Left forelimb (tissue), 1 donor: ENCODE measurements around the gene SEMA6D.
A peak's percentile ranks its signal among the peaks of the same experiment; 100 is the strongest.

ENCODE experiments used
- DNase-seq: peaks from one replicate; pipeline ENCODE4 v3.0.0-alpha.2; 2018; ENCODE audit warnings: low spot score

The SEMA6D gene, protein sequence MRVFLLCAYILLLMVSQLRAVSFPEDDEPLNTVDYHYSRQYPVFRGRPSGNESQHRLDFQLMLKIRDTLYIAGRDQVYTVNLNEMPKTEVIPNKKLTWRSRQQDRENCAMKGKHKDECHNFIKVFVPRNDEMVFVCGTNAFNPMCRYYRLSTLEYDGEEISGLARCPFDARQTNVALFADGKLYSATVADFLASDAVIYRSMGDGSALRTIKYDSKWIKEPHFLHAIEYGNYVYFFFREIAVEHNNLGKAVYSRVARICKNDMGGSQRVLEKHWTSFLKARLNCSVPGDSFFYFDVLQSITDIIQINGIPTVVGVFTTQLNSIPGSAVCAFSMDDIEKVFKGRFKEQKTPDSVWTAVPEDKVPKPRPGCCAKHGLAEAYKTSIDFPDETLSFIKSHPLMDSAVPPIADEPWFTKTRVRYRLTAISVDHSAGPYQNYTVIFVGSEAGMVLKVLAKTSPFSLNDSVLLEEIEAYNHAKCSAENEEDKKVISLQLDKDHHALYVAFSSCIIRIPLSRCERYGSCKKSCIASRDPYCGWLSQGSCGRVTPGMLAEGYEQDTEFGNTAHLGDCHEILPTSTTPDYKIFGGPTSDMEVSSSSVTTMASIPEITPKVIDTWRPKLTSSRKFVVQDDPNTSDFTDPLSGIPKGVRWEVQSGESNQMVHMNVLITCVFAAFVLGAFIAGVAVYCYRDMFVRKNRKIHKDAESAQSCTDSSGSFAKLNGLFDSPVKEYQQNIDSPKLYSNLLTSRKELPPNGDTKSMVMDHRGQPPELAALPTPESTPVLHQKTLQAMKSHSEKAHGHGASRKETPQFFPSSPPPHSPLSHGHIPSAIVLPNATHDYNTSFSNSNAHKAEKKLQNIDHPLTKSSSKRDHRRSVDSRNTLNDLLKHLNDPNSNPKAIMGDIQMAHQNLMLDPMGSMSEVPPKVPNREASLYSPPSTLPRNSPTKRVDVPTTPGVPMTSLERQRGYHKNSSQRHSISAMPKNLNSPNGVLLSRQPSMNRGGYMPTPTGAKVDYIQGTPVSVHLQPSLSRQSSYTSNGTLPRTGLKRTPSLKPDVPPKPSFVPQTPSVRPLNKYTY

DNA sequence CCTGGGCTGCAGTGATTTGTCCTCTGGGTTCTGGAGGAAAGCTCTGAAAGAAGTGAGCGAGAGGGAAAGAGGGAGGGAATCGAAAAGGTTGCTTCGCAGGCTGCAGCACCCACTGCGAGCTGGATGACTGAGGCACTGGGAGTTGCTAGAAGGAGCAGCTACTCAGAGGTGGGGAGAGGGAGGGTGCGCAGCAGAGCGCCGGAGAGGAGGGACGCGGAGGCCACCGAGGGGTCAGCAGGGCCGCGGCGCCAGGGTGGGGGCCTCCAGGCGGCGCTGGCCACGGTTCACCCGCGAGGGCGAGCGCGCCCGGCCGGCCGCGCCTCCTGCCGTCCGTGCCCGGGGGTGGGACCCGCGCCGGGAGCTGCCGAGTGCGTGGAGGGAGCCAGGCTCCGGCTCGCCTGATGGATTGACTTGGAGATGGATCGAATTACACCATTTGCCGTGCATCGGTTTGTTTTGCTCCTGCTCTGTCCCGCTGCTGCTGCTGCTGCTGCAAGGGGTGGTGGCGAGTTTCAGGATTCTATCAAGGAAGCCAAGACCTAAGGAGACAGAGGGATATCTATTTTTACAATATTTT lies at the start of gene SEMA6D:
Gene SEMA6D (plus strand): TSS at position 470 of the 577 bp plus-strand sequence. CDS start 42,294 bp downstream, outside the sequence.
- DNase-seq = peak; percentile 90

DNA sequence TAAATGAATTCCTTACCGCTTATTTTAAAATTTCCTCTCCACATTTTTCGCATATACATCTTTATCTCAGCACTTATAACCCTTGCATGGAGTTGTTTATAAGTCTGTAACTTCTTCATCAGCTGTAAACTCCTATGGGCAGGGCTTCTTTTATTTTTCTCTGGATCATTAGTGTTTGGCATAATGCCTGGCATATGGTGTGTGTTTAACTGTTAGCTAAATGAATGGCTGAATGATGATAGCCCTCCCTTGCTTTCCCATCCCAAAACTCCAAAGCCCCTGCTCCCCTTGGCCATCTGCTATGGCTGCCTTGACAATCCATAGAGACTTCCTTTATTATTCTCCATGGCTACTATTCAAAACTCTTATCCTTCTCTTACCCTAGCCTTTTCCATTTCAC lies 48.1 kb upstream of the SEMA6D start:
- no peak for DNase-seq

DNA sequence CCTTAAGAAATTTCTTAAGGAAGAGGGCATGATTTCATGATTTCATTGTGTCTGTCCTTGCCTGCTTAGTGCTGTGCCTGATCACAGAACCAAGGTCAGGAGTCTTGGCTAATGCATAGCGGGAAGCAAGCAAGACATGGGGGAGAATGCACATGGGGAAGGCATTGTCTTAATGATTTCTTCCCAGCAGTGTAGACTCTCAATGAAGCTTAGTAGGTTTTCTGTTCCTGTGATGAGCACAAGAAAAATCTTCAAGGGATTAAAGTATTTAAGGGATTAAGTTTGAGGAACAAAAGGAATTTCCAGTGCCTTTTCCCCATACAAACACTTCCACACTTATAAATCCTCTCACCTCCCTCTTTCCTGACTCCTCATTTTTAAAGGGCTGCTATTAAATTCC lies 46.9 kb upstream of the SEMA6D start:
- DNase-seq = no peak

DNA sequence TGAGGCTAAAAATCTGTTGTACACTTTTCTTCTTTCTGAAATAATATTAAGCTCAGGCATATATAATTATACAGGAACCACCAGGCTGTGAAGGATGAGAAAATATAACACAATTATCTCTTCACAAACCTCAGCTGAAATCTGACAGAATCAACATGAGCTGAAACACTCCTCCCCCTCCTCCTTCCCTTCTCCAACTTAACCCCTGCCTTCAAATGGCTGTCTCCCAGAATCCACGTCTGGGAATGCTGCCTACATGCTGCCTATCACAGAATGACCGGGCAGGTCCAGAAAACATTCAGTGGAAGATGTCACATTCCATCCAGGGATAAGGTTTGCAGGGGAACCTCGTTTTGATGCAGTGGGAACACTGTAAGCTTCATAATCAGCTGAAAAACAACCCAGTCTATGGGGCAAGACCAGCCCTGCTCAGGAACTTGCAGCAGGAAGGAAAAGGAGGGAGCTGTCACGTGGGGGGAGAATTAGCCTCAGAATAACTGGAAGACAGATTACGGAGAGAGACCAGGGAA lies 44.0 kb upstream of the SEMA6D start:
- DNase-seq = no peak

DNA sequence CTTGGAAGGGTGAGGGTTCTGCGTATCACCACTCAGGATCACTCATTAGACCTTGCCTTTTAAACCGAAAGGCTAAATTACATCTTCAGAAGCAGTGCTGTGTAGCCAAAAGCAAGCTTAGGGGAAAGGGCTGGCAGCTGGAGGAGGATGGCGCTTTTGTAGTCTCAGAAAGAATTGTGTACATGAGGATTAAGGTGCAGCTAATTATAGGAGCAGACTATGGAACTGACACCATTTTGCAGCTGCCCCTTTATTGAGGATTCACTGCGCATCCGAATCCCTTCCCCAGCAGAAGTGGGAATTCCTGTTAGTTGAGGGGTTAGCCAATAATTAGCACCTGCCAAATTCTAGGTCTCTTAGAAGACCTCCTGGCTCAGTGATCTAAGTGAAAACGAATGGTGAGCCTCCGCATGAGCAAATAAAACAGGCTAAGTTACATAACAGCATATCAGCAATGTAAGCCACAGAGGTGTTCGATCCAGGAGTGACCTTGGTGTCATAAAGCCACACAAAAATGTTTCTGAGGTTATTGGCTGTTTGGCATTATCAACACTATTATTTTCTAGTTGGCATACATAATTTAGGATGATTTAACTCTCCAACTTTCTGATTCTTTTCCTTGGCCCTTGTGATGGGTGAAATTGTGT lies 42.6 kb upstream of the SEMA6D start:
- DNase-seq = no peak

DNA sequence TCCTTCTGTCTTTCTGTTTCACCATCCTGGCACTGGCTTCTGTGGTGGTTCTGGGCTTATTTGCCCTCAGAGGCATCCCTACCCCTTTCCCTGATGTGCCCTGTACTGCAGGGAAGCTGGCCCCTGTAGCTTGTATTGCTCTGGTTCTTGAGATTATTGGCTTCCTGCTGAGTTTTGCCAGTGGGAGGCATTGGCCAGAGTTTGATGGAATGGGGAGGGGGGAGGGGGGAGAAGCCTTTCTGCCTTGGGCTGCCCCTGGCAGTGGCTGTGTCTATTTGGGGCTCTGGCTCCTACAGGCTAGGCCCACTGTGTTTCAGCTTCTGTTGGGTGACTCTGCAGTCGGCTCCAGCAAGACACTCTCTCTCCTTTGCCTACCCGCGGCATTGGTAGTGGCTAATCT lies 41.6 kb upstream of the SEMA6D start:
- no peak for DNase-seq

DNA sequence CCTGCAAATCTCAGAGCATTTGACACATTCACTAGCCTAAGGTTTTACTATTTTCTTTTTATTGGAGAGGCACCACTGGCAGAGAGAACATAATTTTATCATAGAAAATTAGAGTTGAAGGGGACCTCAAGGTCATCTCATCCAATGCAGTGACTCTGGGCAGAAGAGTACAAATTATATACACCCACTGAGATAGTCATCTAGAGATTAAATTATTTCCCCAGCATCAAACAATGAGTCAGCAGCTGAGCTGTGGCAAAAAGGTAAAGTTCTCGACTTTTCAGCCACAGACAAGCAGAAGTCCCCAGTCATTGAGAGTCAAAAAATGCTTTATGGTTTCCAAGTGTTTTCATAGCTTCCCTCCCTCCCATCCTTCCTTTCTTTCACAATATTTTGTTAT lies 39.3 kb upstream of the SEMA6D start:
- DNase-seq = no peak

DNA sequence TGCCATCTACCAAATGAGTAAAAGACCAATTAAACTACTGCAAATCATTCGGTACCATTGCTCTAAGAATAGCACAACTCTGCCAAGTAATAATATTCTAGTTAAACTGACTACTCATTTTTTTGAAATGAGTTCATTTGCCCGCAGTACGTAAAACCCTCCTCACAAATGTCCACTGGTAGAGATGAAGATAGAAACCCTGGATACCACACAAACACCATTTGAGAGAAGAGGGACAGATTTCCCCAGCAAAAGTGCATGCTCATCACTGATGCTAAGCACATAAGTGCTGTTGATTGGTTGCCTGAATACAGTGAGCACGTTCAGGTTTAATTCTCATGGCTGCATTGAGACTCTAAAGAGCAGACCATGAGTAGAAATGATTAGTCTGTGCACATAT lies 34.6 kb upstream of the SEMA6D start:
- DNase-seq = no peak

DNA sequence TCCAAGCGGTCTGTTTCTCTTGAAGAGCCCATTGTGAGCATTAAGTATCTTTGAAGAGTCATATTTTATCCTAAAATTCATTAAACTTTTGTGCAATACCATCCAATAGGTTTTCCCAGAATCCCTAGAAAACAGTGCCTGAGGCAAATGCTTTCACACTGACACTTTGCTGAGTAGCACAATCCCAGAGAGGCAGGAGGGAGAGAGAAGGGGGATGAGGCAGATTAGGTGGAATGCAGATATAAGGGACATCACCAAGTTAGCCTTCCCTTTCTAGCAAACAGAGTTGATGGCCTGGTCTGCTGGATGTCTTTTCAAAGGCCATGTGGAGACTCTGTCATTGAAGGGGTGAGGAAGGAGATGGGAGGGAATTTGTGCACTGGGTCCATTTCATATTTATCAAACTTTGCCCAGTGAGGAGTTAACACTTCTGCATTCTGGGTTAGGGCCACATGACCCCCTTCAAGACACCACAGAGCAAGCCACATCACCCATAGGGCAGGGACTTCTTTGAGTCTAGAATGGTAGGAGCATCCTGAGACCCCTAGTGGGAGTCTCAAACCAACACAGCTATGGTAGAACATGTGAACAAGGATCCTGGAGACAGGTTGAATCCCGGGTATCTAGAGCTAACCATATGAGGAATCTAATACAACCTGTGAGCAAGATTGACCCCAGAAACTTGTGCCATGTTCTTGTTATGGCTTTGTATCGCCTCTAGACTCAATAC lies 32.0 kb upstream of the SEMA6D start:
- DNase-seq = no peak

DNA sequence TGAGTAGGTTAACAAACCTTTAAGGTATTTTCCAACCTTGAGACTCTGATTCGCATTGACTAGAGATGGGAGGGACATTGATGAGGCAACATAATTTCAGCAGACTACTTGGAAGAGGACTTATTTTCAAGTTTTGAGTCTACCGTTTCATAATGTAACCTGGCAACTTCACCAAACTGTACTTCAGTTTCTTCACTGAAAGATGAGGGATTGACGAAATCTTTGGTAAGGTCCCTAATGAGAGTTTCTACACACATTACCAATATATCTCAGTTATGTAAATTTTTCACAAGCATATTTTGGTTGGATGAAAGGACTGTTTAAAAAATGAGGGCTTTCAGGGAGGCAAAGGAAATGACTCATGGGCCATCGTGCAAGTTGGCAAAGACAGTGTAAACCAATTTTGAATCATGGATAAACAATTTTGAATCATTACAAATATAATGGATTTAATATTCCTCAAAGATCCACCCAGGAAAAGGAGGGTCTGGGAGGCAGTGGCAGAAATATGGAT lies 28.7 kb upstream of the SEMA6D start:
- no peak for DNase-seq

DNA sequence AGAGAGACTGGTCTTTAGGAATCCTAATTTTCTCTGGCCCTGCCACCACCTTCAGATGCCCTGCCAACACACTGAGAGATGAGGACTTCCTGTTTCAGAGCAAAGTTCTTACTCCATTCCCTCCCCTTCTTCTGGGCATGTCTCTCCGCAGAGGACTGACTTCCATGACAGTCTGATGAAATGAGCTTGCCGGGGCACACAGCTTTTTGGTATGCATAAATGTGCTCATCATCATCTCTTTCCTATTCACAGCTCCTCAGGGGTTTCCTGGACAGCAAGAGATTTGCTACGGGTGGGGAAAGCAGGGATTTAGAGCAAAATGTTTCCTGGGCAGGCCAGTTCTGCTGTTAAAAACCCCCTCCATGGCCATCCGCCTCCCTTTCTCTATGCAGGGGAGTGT lies 27.6 kb upstream of the SEMA6D start:
- no peak for DNase-seq

DNA sequence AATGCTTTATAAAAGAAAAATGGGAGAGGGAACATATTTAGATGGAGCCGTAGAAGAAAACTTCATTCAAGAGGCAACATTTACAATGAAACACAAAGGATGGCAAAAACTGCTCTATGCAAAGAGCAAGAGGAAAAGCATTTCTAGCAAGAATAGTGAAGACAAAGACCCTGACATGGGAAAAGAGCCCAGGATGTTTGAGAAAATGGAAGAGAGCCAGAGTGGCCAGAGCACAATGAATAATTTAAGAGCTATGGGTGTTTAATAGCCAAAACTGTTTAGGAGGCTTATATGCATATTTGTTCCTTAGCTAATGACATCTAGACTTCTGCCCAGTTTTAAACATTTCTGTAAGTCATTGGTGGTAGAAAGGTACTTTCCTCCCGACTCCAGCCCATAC lies 25.4 kb upstream of the SEMA6D start:
- no peak for DNase-seq

DNA sequence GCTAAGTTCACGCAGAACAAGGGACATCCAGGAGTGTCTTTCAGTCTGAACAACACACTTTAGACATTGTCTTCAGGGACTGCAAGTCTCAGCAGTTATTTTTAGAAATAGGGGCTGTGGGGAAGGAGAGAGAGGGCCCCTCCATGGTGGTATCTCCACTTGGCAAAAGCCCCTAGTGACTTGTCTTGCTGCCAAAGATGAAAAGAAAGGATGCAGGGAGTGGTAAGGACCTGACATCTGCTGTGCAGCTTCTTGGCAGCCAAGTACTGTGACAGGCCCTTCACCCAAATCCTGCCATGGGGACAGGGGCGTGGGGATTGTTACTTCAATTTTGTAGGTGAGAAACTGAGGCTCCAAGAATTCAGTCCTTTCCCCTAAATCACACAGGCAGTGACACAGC lies 21.0 kb upstream of the SEMA6D start:
- no peak for DNase-seq

DNA sequence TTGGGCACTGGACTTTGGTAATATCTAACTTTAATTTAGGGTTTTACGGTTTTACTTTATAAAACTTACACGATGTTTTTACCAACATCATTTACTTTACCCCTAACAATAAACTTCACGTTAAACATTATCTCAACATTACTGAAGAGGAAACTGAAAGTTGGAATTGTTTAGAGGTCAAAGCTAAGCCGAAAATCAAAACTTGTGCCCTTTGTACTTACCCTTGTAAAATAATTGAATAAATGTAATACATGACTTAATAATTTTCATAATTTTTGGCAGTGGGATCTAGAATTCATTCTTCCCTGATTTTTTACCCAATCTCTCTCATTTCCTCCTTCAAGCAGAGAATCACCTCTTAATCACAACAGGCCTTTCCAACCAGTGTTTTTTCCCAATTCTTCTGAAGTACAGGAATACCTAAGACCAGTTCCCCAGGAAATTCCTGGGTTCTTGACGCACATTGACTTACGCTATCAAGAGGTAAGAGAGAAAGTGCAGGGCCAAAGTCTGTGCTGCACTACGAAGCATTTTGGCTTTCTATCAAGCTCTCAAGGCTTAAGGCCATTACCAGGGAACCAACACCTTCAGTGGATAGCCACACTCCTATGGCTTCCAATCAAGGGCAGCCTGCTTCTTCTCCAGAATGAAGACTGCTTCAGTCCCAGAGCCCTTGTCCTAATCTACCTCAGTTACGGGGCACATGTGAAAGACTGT lies 11.9 kb upstream of the SEMA6D start:
- no peak for DNase-seq

DNA sequence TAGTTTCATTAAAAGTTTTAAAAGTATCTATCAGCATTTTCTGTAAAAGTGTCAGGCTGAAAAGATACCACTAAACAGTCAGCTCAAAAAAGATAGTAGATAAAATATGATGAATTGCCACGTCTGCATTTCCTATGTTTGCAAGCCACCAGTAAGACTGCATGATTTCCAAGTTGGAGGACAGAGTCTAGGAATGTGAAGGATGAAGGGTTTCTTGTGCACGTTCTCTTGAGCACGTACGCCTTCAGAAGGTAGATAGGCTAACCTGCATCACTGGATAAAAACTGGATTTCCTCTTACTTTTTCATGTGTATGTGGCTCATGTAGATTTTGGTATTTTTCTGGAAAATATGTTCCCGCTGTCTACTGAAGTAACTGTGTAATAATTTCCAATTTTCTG lies 9.9 kb upstream of the SEMA6D start:
- no peak for DNase-seq

DNA sequence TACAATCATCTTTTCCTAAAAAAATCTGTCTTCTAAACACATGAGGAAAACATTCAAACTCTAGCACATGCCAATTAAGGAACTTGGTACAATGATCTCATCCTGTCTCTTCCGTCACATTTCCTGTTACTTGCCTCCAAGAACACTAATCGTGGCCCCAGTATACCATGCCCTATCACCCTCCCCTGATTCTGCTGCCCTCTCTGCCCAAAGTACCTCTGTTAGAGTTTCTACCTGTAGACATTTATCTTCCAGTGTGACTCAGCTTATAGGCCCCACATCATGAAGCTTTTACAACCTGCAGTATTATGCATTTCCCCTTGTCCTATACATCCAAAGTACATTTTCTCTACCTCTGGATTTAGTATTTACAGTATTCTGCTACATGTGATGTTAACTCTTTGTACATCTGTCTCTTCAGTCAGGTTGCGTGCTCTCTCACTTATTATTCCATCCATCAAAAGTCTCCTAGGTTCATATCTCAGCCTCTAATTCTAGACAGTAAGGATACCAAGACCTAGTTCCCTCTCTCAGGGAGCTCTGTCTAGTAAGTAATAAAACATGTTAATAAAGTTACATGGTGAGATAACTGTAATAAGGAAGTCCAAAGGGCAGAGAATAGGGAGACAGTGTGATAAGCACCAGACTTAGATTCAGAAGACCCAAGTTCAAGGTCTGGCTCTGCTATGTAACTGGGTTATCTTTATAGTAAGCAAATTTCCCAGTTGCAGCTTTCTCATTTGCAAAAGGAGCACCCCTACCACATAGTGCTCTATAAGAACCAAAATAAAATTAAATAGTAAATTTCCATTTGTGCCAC lies 8.9 kb upstream of the SEMA6D start:
- no peak for DNase-seq

DNA sequence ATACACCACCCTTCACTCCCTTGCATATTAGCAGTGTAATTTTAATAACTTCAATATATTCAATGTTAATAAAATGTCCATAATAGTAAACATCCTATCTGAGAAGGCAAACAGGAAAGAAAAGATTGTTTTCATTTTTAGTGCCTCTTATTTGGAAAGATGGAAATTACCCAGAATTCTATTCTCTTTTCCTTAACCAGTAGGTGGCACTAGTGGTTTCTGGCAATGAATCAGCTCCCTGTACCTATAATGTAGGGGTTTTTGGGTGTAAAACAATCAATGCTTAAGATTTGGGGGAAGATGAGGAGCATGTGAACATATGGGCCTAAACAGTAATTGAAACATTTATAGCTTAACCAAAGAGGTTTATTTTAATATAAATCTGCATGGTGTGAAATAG lies 5.7 kb upstream of the SEMA6D start:
- no peak for DNase-seq

DNA sequence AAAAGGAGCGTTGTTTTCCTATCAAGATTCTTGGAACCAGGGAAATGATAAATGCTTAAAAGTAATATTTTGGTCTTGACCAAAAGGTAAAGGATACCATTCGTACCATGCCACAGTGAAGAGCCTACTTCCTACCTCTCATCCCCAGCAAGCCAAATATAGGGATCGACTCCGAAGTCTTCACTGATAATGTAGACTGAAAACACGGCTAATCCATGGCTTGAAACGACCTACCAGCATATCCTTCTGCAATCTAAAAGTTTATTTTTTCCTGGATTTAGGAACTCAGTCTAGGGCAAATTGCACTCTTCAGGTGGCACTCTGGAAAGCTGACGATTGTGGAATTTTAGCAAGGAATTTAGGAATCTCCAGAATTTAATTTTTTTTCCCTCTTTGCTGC lies 1.9 kb upstream of the SEMA6D start:
- DNase-seq = no peak

DNA sequence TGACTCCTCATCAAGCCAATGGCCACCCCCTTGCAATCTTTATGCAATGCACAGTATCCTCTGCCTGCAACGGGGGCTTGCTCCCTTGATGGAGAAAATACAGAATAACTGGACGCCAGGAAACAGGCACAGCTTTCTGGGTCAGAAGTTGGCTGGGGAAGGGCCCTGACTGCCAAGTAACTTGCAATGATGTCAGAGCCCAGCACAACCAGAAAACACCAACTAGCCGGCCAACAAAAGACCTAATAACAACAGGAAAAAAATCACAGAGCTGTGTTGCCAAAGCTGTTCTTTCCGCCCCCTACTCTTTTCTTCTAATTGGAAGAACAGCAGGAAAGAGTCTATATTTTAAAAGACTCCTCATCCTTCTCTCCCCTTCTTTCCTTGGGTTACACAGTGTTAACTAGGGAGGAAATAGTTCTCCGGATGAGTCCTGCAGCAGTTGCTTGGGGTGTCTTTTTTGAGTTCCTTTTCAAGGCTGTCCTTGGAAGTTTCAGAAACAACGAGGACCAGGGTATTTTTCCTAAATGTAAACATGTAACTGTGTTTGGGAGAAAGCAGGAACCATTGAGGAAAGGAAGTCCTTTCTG lies 1.4 kb upstream of the SEMA6D start:
- peak; percentile 69 for DNase-seq
